Activated CD4-positive, alpha-beta T cell treated with anti-CD3 and anti-CD28 coated beads, Interleukin-2, amount 50 U/mL, for 48 hours (primary cell): ENCODE results near the gene SH3GLB2.
A peak's percentile ranks its signal among the peaks of the same experiment; 100 is the strongest.

Source experiments
- DNase-seq, 2 experiments: peaks; one replicate each; pipeline ENCODE4 v3.0.0-alpha.2; 2020

SH3GLB2 gene

GRCh38 chr9:129028192-129028966 is at the start of gene SH3GLB2:
TSS of gene SH3GLB2 (minus strand) at chr9:129028331. CDS start at chr9:129028154, 177 bp downstream.
- DNase-seq = peak; percentile 92 to 93

GRCh38 chr9:129077236-129077635 is 49.1 kb upstream of the SH3GLB2 start:
- DNase-seq = no peak

- DNase-seq = no peak
These were observed 48.5 kb upstream of the SH3GLB2 start for GRCh38 chr9:129076640-129077037.

GRCh38 chr9:129075996-129076639 is 48.0 kb upstream of the SH3GLB2 start:
- no peak for DNase-seq

GRCh38 chr9:129074106-129074505 is 46.0 kb upstream of the SH3GLB2 start:
- DNase-seq = no peak

GRCh38 chr9:129073404-129073803 is 45.3 kb upstream of the SH3GLB2 start:
- DNase-seq = no peak

GRCh38 chr9:129072171-129072570 is 44.0 kb upstream of the SH3GLB2 start:
- no peak for DNase-seq

- no peak for DNase-seq
These were observed 43.5 kb upstream of the SH3GLB2 start for GRCh38 chr9:129071526-129072126.

- DNase-seq = no peak
These were observed 42.8 kb upstream of the SH3GLB2 start for GRCh38 chr9:129070696-129071525.

- no peak for DNase-seq
These were observed 41.9 kb upstream of the SH3GLB2 start for GRCh38 chr9:129069862-129070641.

- peak; percentile 40 to 43 for DNase-seq
These were observed 41.1 kb upstream of the SH3GLB2 start for GRCh38 chr9:129068990-129069861.

GRCh38 chr9:129068110-129068509 is 40.0 kb upstream of the SH3GLB2 start:
- DNase-seq = no peak

- DNase-seq = no peak
These were observed 36.4 kb upstream of the SH3GLB2 start for GRCh38 chr9:129064499-129064908.

- DNase-seq = no peak
These were observed 34.9 kb upstream of the SH3GLB2 start for GRCh38 chr9:129063061-129063460.

GRCh38 chr9:129060991-129061390 is 32.9 kb upstream of the SH3GLB2 start:
- no peak for DNase-seq

GRCh38 chr9:129059796-129060785 is 32.0 kb upstream of the SH3GLB2 start:
- DNase-seq = no peak

- no peak for DNase-seq
These were observed 31.0 kb upstream of the SH3GLB2 start for GRCh38 chr9:129058965-129059795.

- DNase-seq = no peak
These were observed 26.2 kb upstream of the SH3GLB2 start for GRCh38 chr9:129054163-129054851.
